NCI-H1105 treated with DMSO at 0.1 percent for 48 hours (cell line): ENCODE data around the gene IFNGR1.
A peak's percentile ranks its signal among the peaks of the same experiment; 100 is the strongest.
"Not testable (repeated sequence)": the region's sequence is repeated elsewhere in the genome, so short reads cannot be mapped to it uniquely, and the experiment has no call there.

ENCODE experiments used
- DNase-seq: peaks from one replicate; lab custom pipeline; 2025; lab: John Stamatoyannopoulos, UW

IFNGR1 gene

DNA sequence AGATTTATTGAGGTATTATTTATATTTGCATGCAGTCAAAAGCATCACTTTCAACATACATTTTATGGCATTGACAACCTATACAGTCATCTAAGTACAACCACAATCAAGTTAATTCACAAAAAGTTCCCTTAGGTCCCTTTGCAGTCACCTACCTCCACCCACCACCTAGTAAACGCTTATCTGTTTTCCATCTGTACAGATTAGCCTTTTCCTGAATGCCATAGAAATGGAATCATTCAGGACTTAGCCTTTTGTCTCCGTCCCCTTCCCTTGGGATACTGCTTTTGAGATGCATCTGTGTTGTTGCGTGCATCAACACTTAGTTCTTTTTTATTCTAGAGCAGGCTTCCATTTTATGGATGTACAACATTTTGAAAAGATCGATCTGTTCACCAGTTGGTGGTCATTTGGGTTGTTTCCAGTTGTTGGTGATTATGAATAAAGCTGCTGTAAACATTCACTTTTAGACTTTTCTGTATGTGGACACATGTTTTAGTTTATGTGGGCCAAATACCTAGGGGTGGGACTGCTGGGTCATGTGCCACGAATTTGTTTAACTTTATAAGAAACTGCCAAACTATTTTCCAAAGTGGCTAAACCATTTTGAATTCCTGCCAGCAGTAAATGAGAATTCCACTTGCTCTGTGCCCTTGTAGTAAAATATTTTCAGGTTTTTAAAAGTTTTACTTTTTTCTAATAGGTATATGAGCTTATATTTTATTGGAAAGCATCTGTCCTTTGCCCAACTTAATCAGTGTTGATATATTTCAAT, 17.6 kb upstream of the IFNGR1 start:
- DNase-seq: no peak

DNA sequence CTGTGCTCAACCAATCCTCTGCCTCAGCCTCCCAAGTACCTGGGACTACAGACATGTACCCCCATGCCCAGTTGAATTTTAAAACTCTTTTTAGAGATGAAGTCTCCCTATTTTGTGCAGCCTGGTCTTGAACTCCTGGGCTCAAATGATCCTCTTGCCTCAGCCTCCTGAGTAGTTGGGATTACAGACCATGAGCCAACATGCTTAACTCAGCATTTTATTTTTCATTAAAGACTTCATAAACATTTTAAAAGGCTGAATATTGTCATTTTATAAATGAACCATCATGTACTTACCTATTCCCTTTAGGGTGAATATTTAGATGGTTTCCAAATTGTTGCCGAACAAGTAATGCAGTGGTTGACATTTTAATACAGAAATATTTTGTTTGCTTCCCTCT, 16.5 kb upstream of the IFNGR1 start:
- DNase-seq: no peak

GRCh38 chr6:137233911-137234863, 15.0 kb upstream of the IFNGR1 start:
- no peak for DNase-seq

- no peak for DNase-seq
These were observed 12.7 kb upstream of the IFNGR1 start for GRCh38 chr6:137231895-137232294.

GRCh38 chr6:137230956-137231555, 11.9 kb upstream of the IFNGR1 start:
- DNase-seq: no peak

DNA sequence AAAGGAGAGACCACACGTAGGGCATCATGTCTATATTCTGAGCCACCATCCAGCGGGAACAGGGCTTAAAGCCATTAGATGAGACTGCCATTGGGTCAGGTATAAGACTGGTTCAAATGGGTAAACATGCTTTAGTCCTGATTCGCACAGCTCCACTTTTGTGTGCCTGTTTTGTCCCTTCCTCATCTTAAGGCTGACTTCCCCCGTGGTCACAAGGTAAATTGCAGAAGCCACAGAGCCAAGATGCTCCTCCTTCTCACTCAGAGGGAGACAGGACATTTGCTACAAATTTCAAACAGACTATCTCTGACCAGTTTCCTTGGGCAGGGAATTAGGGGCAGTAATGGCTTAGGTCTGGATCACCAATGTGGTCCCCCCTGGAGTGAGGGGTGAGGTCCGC, 11.4 kb upstream of the IFNGR1 start:
- no peak for DNase-seq

- no peak for DNase-seq
These were observed 10.0 kb upstream of the IFNGR1 start for GRCh38 chr6:137229075-137229759.

DNA sequence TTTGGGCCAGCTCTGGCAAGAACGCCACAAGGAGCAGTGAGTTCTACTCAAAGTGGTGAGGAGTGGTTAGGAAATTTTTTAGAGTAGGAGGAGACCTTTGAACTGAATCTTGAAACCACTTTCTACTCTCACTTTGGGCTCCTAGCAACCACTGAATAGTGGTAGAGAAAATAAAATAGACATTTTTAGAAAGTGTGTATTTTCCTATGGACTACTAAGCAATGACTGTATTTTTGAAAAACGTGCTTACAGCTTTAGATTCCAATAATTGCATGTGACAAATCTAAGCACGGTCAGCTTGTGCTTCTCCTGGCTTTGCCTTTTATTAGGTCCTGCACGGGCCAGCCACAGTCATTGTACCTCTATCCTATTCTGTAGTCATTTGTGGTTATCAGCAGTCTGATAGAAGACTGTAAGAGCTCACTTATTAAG, 8.7 kb upstream of the IFNGR1 start:
- DNase-seq: no peak

GRCh38 chr6:137226697-137227096, 7.5 kb upstream of the IFNGR1 start:
- DNase-seq: no peak

- DNase-seq: no peak
These were observed 5.6 kb upstream of the IFNGR1 start for GRCh38 chr6:137224799-137225198.

- DNase-seq: no peak
These were observed 4.4 kb upstream of the IFNGR1 start for GRCh38 chr6:137223370-137224131.

- no peak for DNase-seq
These were observed 3.2 kb upstream of the IFNGR1 start for GRCh38 chr6:137222381-137222780.

GRCh38 chr6:137219664-137220252, 573 bp upstream of the IFNGR1 start:
- DNase-seq: no peak

GRCh38 chr6:137218473-137218916, 690 bp downstream of the IFNGR1 start:
- DNase-seq: peak; percentile 38

DNA sequence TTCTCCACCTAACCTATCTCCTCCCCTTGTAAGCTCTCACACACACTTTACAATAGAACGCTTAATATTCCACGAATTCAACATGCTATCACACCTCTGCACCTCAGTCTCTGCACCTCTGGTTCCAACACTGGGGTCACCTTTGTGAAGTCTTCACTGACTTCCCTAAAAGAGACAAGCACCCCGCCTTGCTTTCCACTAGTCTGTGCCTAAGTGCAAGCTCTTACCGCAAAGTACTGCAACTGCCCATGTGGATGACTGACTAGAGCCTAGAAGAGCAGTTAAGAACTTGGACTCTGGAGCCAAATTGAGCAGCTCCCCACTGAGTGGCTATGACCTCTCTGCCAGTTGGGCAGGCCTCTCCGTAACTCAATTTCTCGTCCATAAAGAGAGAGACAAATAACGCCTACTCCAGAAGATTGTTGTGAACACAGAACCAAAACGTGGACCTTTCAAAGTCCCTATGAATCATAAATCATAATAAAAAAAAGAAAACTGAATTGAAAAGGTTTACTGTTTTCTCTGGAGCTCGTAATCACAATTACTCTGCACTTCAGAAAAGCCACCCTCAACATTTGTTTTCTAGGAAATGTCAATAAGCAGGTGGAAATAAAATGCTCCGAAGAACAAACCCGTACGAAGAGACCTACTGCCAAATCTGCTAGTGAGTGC, 1.2 kb downstream of the IFNGR1 start:
- DNase-seq: peak; percentile 56

- DNase-seq: peak; percentile 50
These were observed 2.2 kb downstream of the IFNGR1 start for GRCh38 chr6:137216875-137217553.

GRCh38 chr6:137216106-137216505, 3.1 kb downstream of the IFNGR1 start:
- no peak for DNase-seq

DNA sequence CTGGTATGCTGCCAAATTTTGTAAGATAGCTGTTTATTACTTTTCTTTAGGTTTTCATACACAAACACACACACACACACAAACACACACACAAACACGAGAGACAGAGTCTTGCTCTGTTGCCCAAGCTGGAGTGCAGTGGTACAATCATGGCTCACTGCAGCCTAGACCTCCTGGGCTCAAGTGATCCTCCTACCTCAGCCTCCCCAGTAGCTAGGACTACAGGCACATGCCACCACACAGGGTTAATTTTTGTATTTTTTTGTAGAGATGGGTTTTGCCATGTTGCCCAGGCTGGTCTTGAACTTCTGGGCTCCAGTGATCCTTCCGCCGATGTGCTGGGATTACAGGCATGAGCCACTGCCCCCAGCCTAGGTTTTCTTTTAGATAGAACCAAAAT, 3.6 kb downstream of the IFNGR1 start:
- not testable (repeated sequence) for DNase-seq

DNA sequence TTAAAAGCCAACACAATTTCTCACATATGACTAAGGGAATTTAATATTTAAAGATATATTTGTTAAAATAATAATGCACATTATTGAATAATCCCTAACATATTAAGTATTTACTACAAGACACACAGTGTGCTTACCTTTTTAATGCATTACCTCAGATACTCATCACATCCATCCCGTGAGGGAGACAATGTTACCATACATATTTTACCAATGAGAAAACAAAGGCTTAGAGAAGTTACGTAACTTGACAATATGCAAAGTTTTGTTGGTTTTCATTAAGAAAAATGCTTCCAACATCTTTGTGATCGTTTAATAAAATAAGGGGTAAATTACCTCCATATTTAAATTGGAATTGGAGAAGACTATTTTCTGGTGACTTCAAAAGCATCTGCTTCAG, 4.3 kb downstream of the IFNGR1 start:
- no peak for DNase-seq

DNA sequence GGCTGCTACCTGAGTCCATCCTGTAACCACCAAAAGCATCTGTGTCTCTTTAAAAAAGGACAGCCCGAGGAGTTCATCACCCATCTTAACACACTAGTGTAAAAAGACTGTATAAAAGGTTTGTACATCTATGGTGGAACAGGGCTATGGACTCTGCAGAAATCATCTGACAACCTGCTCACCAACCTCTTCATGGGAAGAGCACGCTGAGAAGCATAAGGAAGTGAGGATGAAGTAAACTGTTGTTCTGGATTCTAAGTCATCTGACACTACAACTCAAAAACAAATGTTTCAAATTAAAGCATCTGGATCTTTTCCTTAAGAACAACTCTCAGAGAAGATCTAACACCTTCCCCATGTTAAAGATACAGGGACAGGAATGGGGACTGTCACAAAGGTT, 5.4 kb downstream of the IFNGR1 start:
- DNase-seq: no peak
